OCI-LY1 (cell line): Measurements from ENCODE around the gene ANKRD53.

Experiments used
- H2AFZ ChIP-seq: fragments of 200-600 bp; sonication (generic), shearing (Covaris generic); 2 replicates; pipeline ENCODE4 v1.6.0; 2014; ENCODE audit warnings: antibody characterized with exemption, mild to moderate bottlenecking, low read length
- H3F3A ChIP-seq: fragments of 200-600 bp; sonication (generic), shearing (Covaris generic); 2 replicates; pipeline ENCODE4 v1.6.0; 2014; ENCODE audit warnings: mild to moderate bottlenecking, antibody characterized with exemption, low read length, moderate library complexity; ENCODE audit not compliant: insufficient read depth
- H3K27ac ChIP-seq: fragments of 200-600 bp; sonication (generic); 2 replicates; pipeline ENCODE4 v1.5.1; 2014; ENCODE audit warnings: low read length, mixed run types, mild to moderate bottlenecking, low read depth; ENCODE audit not compliant: poor library complexity, severe bottlenecking
- H3K27me3 ChIP-seq: fragments of 200-600 bp; sonication (generic); 2 replicates; pipeline ENCODE4 v1.6.0; 2014; ENCODE audit warnings: antibody characterized with exemption, mild to moderate bottlenecking, low read length, moderate library complexity; ENCODE audit not compliant: insufficient read depth
- H3K36me3 ChIP-seq: fragments of 200-600 bp; sonication (generic); 2 replicates; pipeline ENCODE4 v1.6.1; 2014; ENCODE audit warnings: mild to moderate bottlenecking, antibody characterized with exemption, low read length, moderate library complexity, mixed read lengths; ENCODE audit not compliant: insufficient read depth
- H3K4me1 ChIP-seq: fragments of 200-600 bp; sonication (generic); 2 replicates; pipeline ENCODE4 v1.5.1; 2014; ENCODE audit warnings: mild to moderate bottlenecking, low read length, moderate library complexity; ENCODE audit not compliant: insufficient read depth, severe bottlenecking
- H3K4me2 ChIP-seq: fragments of 200-600 bp; sonication (generic), shearing (Covaris generic); 2 replicates; pipeline ENCODE4 v1.6.1; 2014; ENCODE audit warnings: low read length
- H3K4me3 ChIP-seq: fragments of 200-600 bp; sonication (generic); 2 replicates; pipeline ENCODE4 v1.5.1; 2014; ENCODE audit warnings: low read length, low read depth, mild to moderate bottlenecking, mixed read lengths; ENCODE audit not compliant: poor library complexity, severe bottlenecking
- H3K79me2 ChIP-seq: fragments of 200-600 bp; shearing (Covaris generic); 2 replicates; pipeline ENCODE4 v1.6.1; 2016; ENCODE audit warnings: mixed run types, low read length, mixed read lengths; ENCODE audit not compliant: insufficient read depth
- H3K9ac ChIP-seq: fragments of 200-600 bp; sonication (generic), shearing (Covaris generic); 2 replicates; pipeline ENCODE4 v1.6.1; 2014; ENCODE audit warnings: mild to moderate bottlenecking, low read length, mixed read lengths
- H3K9me2 ChIP-seq: fragments of 200-600 bp; sonication (generic), shearing (Covaris generic); 2 replicates; pipeline ENCODE4 v1.6.1; 2014; ENCODE audit warnings: low read depth, mild to moderate bottlenecking, low read length, mixed read lengths
- H3K9me3 ChIP-seq: fragments of 200-600 bp; shearing (Covaris generic); 2 replicates; pipeline ENCODE4 v1.6.1; 2014; ENCODE audit warnings: low read length, mixed read lengths
- H4K20me1 ChIP-seq: fragments of 200-600 bp; sonication (generic), shearing (Covaris generic); 2 replicates; pipeline ENCODE4 v1.6.0; 2016; ENCODE audit warnings: mild to moderate bottlenecking, low read length; ENCODE audit not compliant: insufficient read depth
- CTCF ChIP-seq: fragments of 200-600 bp; sonication (generic), shearing (Covaris generic); IDR thresholded peaks from 2 replicates; pipeline ENCODE4 v1.5.1; 2017; ENCODE audit warnings: mild to moderate bottlenecking, antibody characterized with exemption, low read length, moderate library complexity, mixed read lengths
- EZH2 ChIP-seq: fragments of 200-600 bp; sonication (generic), shearing (Covaris generic); IDR thresholded peaks from 2 replicates; pipeline ENCODE4 v1.8.0; 2017; ENCODE audit warnings: borderline replicate concordance, mixed run types, mild to moderate bottlenecking, antibody characterized with exemption, low read length, moderate library complexity, mixed read lengths

Gene ANKRD53

GRCh38 chr2:70936165-70936978, 42.1 kb upstream of the ANKRD53 start:
- H3K27me3 ChIP-seq: no peaks in the 10 kb centered on the region
- no peak overlapping the region for H3K4me2 ChIP-seq
- H3K9ac ChIP-seq: no peak overlapping the region
- H3K9me2 ChIP-seq: no peaks in the 10 kb centered on the region
- H2AFZ ChIP-seq: no peak overlapping the region
- no peaks in the 10 kb centered on the region for H4K20me1 ChIP-seq
- H3K9me3 ChIP-seq: no peaks in the 10 kb centered on the region
- no peak overlapping the region for H3K4me3 ChIP-seq
- H3K27ac ChIP-seq: no peak overlapping the region
- H3F3A ChIP-seq: no peaks in the 10 kb centered on the region
- H3K36me3 ChIP-seq: no peaks in the 10 kb centered on the region
- H3K4me1 ChIP-seq: no peaks in the 10 kb centered on the region
- H3K79me2 ChIP-seq: no peaks in the 10 kb centered on the region
- TF ChIP-seq EZH2: no peak
- no peak for TF ChIP-seq CTCF

GRCh38 chr2:70936979-70937811, 41.2 kb upstream of the ANKRD53 start:
- no peak overlapping the region for H3K27ac ChIP-seq
- no peaks in the 10 kb centered on the region for H3F3A ChIP-seq
- H3K4me2 ChIP-seq: no peak overlapping the region

More at GRCh38 chr2:70936979-70937811, 41.2 kb upstream of the ANKRD53 start:
- Histone ChIP-seq H3K27me3 (no peaks in the 10 kb centered on the region; the same call in 1 of the 2 replicates), H2AFZ (no peak overlapping the region), H3K9me3 (no peaks in the 10 kb centered on the region), H3K9me2 (no peaks in the 10 kb centered on the region), H3K4me3 (no peak overlapping the region), H3K79me2 (no peaks in the 10 kb centered on the region), H4K20me1 (no peaks in the 10 kb centered on the region), H3K36me3 (no peaks in the 10 kb centered on the region), H3K9ac (no peak overlapping the region), H3K4me1 (no peaks in the 10 kb centered on the region)
- TF ChIP-seq EZH2 (no peak), CTCF (no peak)
